Measurements from ENCODE around the gene MED9. TPM values are rescaled to one million over a fixed set of nuclear protein-coding genes. Genes with fewer than 3 reads are reported as not detected.

Gene MED9
- total RNA-seq, 4 donors from 2014 or later = 8.3 to 14.4 (median 11.4) TPM

- Histone ChIP-seq H3K27ac (replicated peaks in 1 of 4) (peak overlapping the region in 1 of 4 donors; percentile 16), H3K9me3 (no peaks in the 10 kb centered on the region), H3K4me3 (peak overlapping the region in 2 of 4 donors; percentile 20 to 73), H3K27me3 (no peaks in the 10 kb centered on the region), H3K4me1 (peaks cover 27 to 39% (median 31%) of the 10 kb centered on the region in 4 donors), H3K36me3 (peaks cover 8 to 29% (median 22%) of the 10 kb centered on the region in 4 donors)
- no peak for DNase-seq (ENCODE audit: extremely low spot score)
- no peak for TF ChIP-seq POLR2AphosphoS5 (IDR thresholded peaks at IDR 0.05)
- TF ChIP-seq POLR2A (IDR thresholded peaks at IDR 0.05; ENCODE audit: low read depth) = no peak
- no peak for TF ChIP-seq CTCF (IDR thresholded peaks at IDR 0.05)
- no peak for TF ChIP-seq EP300 (IDR thresholded peaks at IDR 0.05)
- intact Hi-C loops (cut with DNase I) = loop anchor here (2.0 to 10.0 kb wide), 3 partner anchors 17 to 139 kb away; partner anchors contain the start of genes MED9 and PEMT
- 84% methylated on average over 5 of the region's 5 CpGs for WGBS
Measured at GRCh38 chr17:17493986-17494466, 17.2 kb downstream of the MED9 start.

GRCh38 chr17:17494499-17494869, 17.7 kb downstream of the MED9 start:
- no peak for DNase-seq (ENCODE audit: extremely low spot score)
- 54% methylated on average over 14 of the region's 14 CpGs for WGBS
- Histone ChIP-seq H3K27ac (replicated peaks in 1 of 4) (peak overlapping the region; percentile 77 to 89 (median 85)), H3K4me3 (peak overlapping the region; percentile 67 to 77 (median 70)), H3K27me3 (no peaks in the 10 kb centered on the region), H3K4me1 (peaks cover 27 to 38% (median 31%) of the 10 kb centered on the region in 4 donors), H3K36me3 (peaks cover 8 to 25% (median 21%) of the 10 kb centered on the region in 4 donors), H3K9me3 (no peaks in the 10 kb centered on the region)
- TF ChIP-seq CTCF (IDR thresholded peaks at IDR 0.05) (no peak), POLR2AphosphoS5 (IDR thresholded peaks at IDR 0.05) (no peak), POLR2A (IDR thresholded peaks at IDR 0.05; ENCODE audit: low read depth) (no peak), EP300 (IDR thresholded peaks at IDR 0.05) (no peak)
- intact Hi-C loops (cut with DNase I) = loop anchor here (2.0 to 10.0 kb wide), 3 partner anchors 18 to 140 kb away; partner anchors contain the start of genes MED9 and PEMT

- 13% methylated on average over 58 of the region's 71 CpGs for WGBS
Measured at GRCh38 chr17:17494870-17495535, 18.2 kb downstream of the MED9 start.

GRCh38 chr17:17495536-17496188, 18.9 kb downstream of the MED9 start:
- H3K36me3 ChIP-seq = peaks cover 8 to 23% (median 20%) of the 10 kb centered on the region in 4 donors
- DNase-seq (ENCODE audit: extremely low spot score) = no peak
- 9% methylated on average over 12 of the region's 65 CpGs for WGBS
- intact Hi-C loops (cut with DNase I) = loop anchor here (2.0 to 10.0 kb wide), 2 partner anchors 19 to 141 kb away; partner anchors contain the start of gene MED9
- TF ChIP-seq POLR2AphosphoS5 (IDR thresholded peaks at IDR 0.05) (no peak), POLR2A (IDR thresholded peaks at IDR 0.05; ENCODE audit: low read depth) (no peak), EP300 (IDR thresholded peaks at IDR 0.05) (no peak), CTCF (IDR thresholded peaks at IDR 0.05) (no peak)
- H3K4me1 ChIP-seq = peaks cover 27 to 38% (median 31%) of the 10 kb centered on the region in 4 donors
- H3K4me3 ChIP-seq = peak overlapping the region; percentile 67 to 77 (median 70)
- no peaks in the 10 kb centered on the region for H3K9me3 ChIP-seq
- H3K27ac ChIP-seq (replicated peaks in 1 of 4) = peak overlapping the region; percentile 77 to 89 (median 85)
- no peaks in the 10 kb centered on the region for H3K27me3 ChIP-seq

More at GRCh38 chr17:17494870-17495535, 18.2 kb downstream of the MED9 start:
- intact Hi-C loops (cut with DNase I) = loop anchor here (2.0 to 10.0 kb wide), 3 partner anchors 18 to 140 kb away; partner anchors contain the start of genes MED9 and PEMT
- peak overlapping the region; percentile 77 to 89 (median 85) for H3K27ac ChIP-seq (replicated peaks in 1 of 4)
- H3K27me3 ChIP-seq = no peaks in the 10 kb centered on the region
- TF ChIP-seq POLR2AphosphoS5 (IDR thresholded peaks at IDR 0.05) (no peak), POLR2A (IDR thresholded peaks at IDR 0.05; ENCODE audit: low read depth) (no peak), EP300 (IDR thresholded peaks at IDR 0.05) (no peak)
- no peaks in the 10 kb centered on the region for H3K9me3 ChIP-seq
- peaks cover 27 to 38% (median 31%) of the 10 kb centered on the region in 4 donors for H3K4me1 ChIP-seq
- H3K4me3 ChIP-seq = peak overlapping the region; percentile 67 to 77 (median 70)
- peaks cover 8 to 23% (median 20%) of the 10 kb centered on the region in 4 donors for H3K36me3 ChIP-seq
- DNase-seq (ENCODE audit: extremely low spot score) = no peak

Measured in esophagus muscularis mucosa (tissue), 4 donors.